GM23338 (cell line): ENCODE results near the gene MEGF9. TPM values are rescaled to one million over a fixed set of nuclear protein-coding genes. Genes with fewer than 3 reads are reported as not detected.

Experiments
- ATAC-seq: fragments of 200-7000 bp; cut with Tn5 transposase; 3 replicates; pipeline ENCODE4 v1.9.1; 2020
- DNase-seq: peaks from one replicate; pipeline ENCODE4 v3.0.0-alpha.2; 2015; ENCODE audit warnings: low spot score
- H2AFZ ChIP-seq: fragments of 200-600 bp; sonication (generic); 2 replicates; pipeline ENCODE4 v1.8.0; 2016; ENCODE audit warnings: antibody characterized with exemption, mild to moderate bottlenecking, moderate library complexity
- H3F3A ChIP-seq: fragments of 200-600 bp; sonication (generic); replicated peaks from 2 replicates; pipeline ENCODE4 v1.8.0; 2017; ENCODE audit warnings: antibody characterized with exemption, mixed run types, low read depth
- H3K27ac ChIP-seq: fragments of 200-600 bp; sonication (generic); 2 replicates; pipeline ENCODE4 v1.6.1; 2016; ENCODE audit warnings: low read depth
- H3K27me3 ChIP-seq: fragments of 200-600 bp; sonication (generic); 2 replicates; pipeline ENCODE4 v1.8.0; 2016; ENCODE audit warnings: mild to moderate bottlenecking, mixed run types, moderate library complexity; ENCODE audit not compliant: insufficient read depth
- H3K36me3 ChIP-seq: fragments of 200-600 bp; sonication (generic); 2 replicates; pipeline ENCODE4 v1.8.0; 2016; ENCODE audit warnings: mild to moderate bottlenecking; ENCODE audit not compliant: insufficient read depth
- H3K4me1 ChIP-seq: fragments of 200-600 bp; sonication (generic); 2 replicates; pipeline ENCODE4 v1.8.0; 2016; ENCODE audit warnings: mild to moderate bottlenecking, moderate library complexity; ENCODE audit not compliant: insufficient read depth
- H3K4me2 ChIP-seq: fragments of 200-600 bp; sonication (generic); 2 replicates; pipeline ENCODE4 v1.7.1; 2017; ENCODE audit warnings: mixed run types
- H3K4me3 ChIP-seq: fragments of 200-600 bp; sonication (generic); 2 replicates; pipeline ENCODE4 v1.6.1; 2016; ENCODE audit warnings: mixed run types
- H3K79me2 ChIP-seq: fragments of 200-600 bp; sonication (generic); replicated peaks from 2 replicates; pipeline ENCODE4 v1.8.0; 2017; ENCODE audit warnings: mild to moderate bottlenecking; ENCODE audit not compliant: insufficient read depth
- H3K9me2 ChIP-seq: fragments of 200-600 bp; sonication (generic); 2 replicates; pipeline ENCODE4 v1.8.0; 2017; ENCODE audit not compliant: insufficient read depth
- H4K20me1 ChIP-seq: fragments of 200-600 bp; sonication (generic); replicated peaks from 2 replicates; pipeline ENCODE4 v1.8.0; 2017; ENCODE audit warnings: mild to moderate bottlenecking; ENCODE audit not compliant: insufficient read depth
- H3K27ac Mint-ChIP-seq: 2 replicates; pipeline ENCODE4 v1.8.0; 2020; ENCODE audit warnings: inconsistent platforms, mild to moderate bottlenecking, moderate library complexity, mixed read lengths
- H3K27me3 Mint-ChIP-seq: 3 replicates; pipeline ENCODE4 v1.8.0; 2022; ENCODE audit warnings: low read depth, mild to moderate bottlenecking, moderate library complexity, mixed read lengths, inconsistent platforms; ENCODE audit not compliant: insufficient read depth, poor library complexity
- H3K36me3 Mint-ChIP-seq: 3 replicates; pipeline ENCODE4 v1.8.0; 2021; ENCODE audit warnings: low read depth, mild to moderate bottlenecking, inconsistent platforms, moderate library complexity, mixed read lengths
- H3K4me1 Mint-ChIP-seq: 3 replicates; pipeline ENCODE4 v1.8.0; 2020; ENCODE audit warnings: mild to moderate bottlenecking, inconsistent platforms, mixed read lengths
- H3K4me3 Mint-ChIP-seq: 3 replicates; pipeline ENCODE4 v1.8.0; 2021; ENCODE audit warnings: moderate library complexity, mild to moderate bottlenecking, inconsistent platforms, mixed read lengths
- H3K9me3 Mint-ChIP-seq: 3 replicates; pipeline ENCODE4 v1.8.0; 2020; ENCODE audit warnings: moderate library complexity, mild to moderate bottlenecking, inconsistent platforms, mixed read lengths
- CREB1 ChIP-seq: fragments of 250-450 bp; sonication (Bioruptor Pico); IDR thresholded peaks from 2 replicates; pipeline ENCODE4 v1.5.0; 2020; ENCODE audit warnings: low read depth, mild to moderate bottlenecking, moderate library complexity
- EZH2phosphoT487 ChIP-seq: fragments of 200-600 bp; sonication (generic); IDR thresholded peaks from one replicate; pipeline ENCODE4 v1.8.1; 2018; ENCODE audit warnings: antibody characterized with exemption; ENCODE audit not compliant: unreplicated experiment
- JUNB ChIP-seq: IDR thresholded peaks from one replicate; pipeline ENCODE4 v1.6.1; 2016; ENCODE audit warnings: antibody characterized with exemption; ENCODE audit not compliant: unreplicated experiment
- POLR2AphosphoS5 ChIP-seq: IDR thresholded peaks from 2 replicates; pipeline ENCODE4 v1.6.1; 2016; ENCODE audit warnings: antibody characterized with exemption, low read depth
- REST ChIP-seq: IDR thresholded peaks from one replicate; pipeline ENCODE4 v1.6.1; 2018; ENCODE audit warnings: antibody characterized with exemption; ENCODE audit not compliant: unreplicated experiment
- polyA plus RNA-seq: library from polyadenylated mRNA; unstranded; fragments of >200 nt; fragmentation: Nextera tagmentation; extraction: Ambion mirVana; gene quantifications from 2 replicates; pipeline ENCODE4 v1.2.1, GENCODE V29; 2016
- total RNA-seq: library from RNA; depleted of rRNA; stranded (reverse); fragments of >200 nt; shearing (Covaris generic); gene quantifications from 2 replicates; pipeline ENCODE4 v1.2.3, GENCODE V29; 2014
- TF ChIP-seq, protein P1 (sequence below), 2 experiments: fragments of 200-600 bp in 1 of 2; sonication (generic) in 1 of 2; conservative IDR thresholded peaks; 2 replicates each; pipeline versions ENCODE4 v1.5.1 to v1.6.1; 2016 to 2017; ENCODE audit warnings: antibody characterized with exemption in 2 of 2, low read depth in 2 of 2, mild to moderate bottlenecking in 2 of 2, moderate library complexity in 1 of 2

Gene MEGF9
- total and polyA plus RNA-seq, 2 experiments from 2014 or later = 0.87 to 1.6 TPM

DNA sequence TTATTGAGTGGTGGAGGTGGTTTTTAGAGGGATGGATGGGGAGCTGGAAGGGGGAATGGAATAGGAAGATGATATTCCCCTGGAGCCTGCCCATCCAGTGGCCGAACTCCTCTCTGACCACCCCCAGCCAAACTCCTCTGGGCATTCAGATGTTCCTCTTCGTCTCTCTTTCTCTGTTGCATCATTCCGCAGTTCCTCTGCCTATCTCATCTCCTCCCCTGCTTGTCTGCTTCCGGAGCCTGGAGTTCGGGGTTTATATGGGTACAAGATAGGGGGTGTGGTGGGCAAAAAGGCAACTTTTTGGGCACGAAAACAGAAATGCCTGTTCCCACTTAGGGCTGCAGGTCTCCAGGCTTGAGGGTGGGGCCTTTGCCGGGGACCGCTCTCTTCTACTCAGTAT lies 122.1 kb downstream of the MEGF9 start:
- no peaks in the 10 kb centered on the region for H3K9me3 Mint-ChIP-seq
- no peak overlapping the region for H3K4me3 Mint-ChIP-seq

DNA sequence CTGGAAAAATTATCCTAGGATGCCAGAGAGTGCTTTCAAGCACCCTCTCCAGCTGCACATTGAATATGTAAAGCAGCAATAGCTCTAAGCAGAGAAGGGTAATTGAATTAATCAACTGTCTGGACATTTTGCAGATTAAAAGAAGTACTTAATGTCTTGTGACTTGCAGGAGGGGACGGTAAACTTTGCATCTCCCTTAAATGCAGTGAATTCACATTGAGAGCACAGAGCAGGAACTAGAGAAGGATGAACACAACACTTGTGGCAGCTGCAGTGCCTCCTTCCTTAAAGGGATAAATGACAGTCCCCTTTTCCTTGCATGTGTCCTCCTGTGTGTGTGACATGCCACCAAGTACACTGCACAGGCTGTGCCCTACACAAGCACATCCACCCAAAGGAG lies 126.9 kb downstream of the MEGF9 start:
- Mint-ChIP-seq H3K4me3 (no peak overlapping the region), H3K27ac (no peak overlapping the region), H3K9me3 (no peaks in the 10 kb centered on the region), H3K27me3 (peaks cover 4% of the 10 kb centered on the region), H3K36me3 (no peaks in the 10 kb centered on the region), H3K4me1 (no peaks in the 10 kb centered on the region)
- Histone ChIP-seq H4K20me1 (no peaks in the 10 kb centered on the region), H3K4me1 (no peaks in the 10 kb centered on the region), H3K9me2 (no peaks in the 10 kb centered on the region), H3K27me3 (no peaks in the 10 kb centered on the region), H3K79me2 (no peaks in the 10 kb centered on the region), H2AFZ (peak overlapping the region; percentile 90), H3K4me3 (no peak overlapping the region), H3F3A (no peaks in the 10 kb centered on the region), H3K36me3 (no peaks in the 10 kb centered on the region), H3K27ac (no peak overlapping the region), H3K4me2 (no peak overlapping the region)
- no peak for DNase-seq
- no peak for ATAC-seq
- TF ChIP-seq, protein P1, sequence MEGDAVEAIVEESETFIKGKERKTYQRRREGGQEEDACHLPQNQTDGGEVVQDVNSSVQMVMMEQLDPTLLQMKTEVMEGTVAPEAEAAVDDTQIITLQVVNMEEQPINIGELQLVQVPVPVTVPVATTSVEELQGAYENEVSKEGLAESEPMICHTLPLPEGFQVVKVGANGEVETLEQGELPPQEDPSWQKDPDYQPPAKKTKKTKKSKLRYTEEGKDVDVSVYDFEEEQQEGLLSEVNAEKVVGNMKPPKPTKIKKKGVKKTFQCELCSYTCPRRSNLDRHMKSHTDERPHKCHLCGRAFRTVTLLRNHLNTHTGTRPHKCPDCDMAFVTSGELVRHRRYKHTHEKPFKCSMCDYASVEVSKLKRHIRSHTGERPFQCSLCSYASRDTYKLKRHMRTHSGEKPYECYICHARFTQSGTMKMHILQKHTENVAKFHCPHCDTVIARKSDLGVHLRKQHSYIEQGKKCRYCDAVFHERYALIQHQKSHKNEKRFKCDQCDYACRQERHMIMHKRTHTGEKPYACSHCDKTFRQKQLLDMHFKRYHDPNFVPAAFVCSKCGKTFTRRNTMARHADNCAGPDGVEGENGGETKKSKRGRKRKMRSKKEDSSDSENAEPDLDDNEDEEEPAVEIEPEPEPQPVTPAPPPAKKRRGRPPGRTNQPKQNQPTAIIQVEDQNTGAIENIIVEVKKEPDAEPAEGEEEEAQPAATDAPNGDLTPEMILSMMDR (conservative IDR thresholded peaks at IDR 0.05; ENCODE audit: low read depth in 2 of 2) = no peak
- TF ChIP-seq CREB1 (CRISPR knock-in tag) (no peak), POLR2AphosphoS5 (no peak), REST (no peak)

More for the DNA sequence above, 122.1 kb downstream of the MEGF9 start:
- Histone ChIP-seq H3K27me3 (no peaks in the 10 kb centered on the region), H3K36me3 (no peaks in the 10 kb centered on the region), H2AFZ (no peak overlapping the region), H3K27ac (no peak overlapping the region), H3K9me2 (no peaks in the 10 kb centered on the region), H4K20me1 (no peaks in the 10 kb centered on the region), H3K4me2 (no peak overlapping the region), H3K79me2 (no peaks in the 10 kb centered on the region), H3K4me3 (no peak overlapping the region), H3K4me1 (no peaks in the 10 kb centered on the region), H3F3A (no peaks in the 10 kb centered on the region)
- peaks cover 2% of the 10 kb centered on the region for H3K27me3 Mint-ChIP-seq
- no peak for ATAC-seq
- H3K4me1 Mint-ChIP-seq = no peaks in the 10 kb centered on the region
- H3K27ac Mint-ChIP-seq = no peak overlapping the region
- TF ChIP-seq EZH2phosphoT487 (no peak), JUNB (no peak)
- H3K36me3 Mint-ChIP-seq = no peaks in the 10 kb centered on the region
- no peak for DNase-seq
